ENCODE data around the gene WFS1.

The WFS1 gene

DNA sequence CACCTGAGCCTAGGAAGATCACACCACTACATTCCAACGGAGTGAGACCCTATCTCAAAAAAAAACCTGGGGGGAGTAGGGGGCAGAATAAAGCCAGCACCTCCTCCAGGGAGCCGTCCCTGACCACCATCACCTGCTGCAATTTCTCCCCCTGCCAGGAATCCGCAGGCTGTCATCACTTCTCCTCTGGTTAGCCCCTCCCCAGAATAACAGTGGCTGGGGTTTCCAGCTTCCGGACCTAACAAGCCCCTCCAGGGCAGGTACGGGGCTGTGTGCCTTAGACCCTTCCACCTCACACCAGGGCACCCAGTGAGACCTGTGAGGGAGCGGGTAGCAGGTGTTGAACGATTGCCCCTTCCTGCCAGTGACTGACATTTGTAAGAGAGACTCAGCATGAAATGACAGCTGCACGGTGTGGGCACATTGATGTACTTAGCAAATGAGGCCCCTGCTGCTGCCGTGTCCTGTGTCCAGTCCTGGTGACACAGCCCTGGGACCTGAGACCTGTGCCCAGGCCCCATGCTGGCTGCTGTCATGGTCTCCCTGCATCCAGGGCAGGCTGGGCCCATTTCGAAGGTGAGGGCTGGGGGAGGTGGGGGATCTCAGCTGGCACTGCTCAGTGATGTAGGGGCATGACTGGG, 6.7 kb upstream of the WFS1 start:
- DNase-seq = no peak

DNA sequence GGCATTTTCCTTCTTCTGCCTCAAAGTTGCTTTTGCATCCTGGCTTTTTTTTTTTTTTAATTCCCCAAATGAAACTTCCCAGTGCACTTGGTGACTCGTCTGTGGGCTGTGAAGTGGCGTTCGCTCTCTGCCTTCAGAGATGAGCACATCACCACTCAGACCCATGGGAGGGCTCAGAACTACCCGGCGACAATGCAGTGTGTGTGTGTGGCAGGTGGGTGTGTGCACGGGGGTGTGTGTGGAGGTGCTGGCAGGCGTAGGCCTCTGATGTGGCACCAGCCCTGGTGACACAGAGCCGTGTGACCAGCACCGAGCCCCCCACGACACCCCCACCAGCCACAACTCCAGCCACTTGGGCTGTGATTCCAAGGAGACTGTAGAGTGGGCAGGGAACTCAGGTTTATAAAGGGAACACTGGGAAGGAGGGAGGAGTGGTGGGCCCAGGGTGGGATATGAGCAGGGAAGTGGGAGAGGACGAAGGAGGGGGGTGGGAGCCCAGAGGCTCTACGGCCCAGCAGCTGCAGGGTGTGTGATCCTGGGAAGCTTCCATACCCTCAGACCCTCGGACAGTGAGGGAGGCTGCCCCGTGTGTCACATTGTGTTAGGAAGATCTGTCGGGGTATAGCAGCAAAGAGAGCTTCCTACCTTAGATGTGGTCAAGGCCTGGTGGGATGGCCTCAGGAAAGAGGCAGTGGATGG, 6.0 kb upstream of the WFS1 start:
- DNase-seq = no peak

DNA sequence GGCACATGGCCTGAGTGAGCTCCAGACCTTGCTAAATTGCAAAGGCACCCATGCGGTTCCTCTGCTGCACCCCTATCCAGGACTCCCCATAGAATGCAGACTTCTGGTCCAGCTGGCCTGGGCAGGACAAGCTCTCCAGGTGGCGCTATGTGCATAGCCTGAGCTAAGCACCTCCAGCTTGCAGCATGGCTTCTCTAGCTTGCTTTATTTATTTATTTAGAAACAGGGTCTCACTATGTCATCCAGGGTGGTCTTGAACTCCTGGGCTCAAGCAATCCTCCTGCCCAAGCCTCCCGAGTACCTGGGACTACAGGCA, 5.5 kb upstream of the WFS1 start:
- no peak for DNase-seq

DNA sequence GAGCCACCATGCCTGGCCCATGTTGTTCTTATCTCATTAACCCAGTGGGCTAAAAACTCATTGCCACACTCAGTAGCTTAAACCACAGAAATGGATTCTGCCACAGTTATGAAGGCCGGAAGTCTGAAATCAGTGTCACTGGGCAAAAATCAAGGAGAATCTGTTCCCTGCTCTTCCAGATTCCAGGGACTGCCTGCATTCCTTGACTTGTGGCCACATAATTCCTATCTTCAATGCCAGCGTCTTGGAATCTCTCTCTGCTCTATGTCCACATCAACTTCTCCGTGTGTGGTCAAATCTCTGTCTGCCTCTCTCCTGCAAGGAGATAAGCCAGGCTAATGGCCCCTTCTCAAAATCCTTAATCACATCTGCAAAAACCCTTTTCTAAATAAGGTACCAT, 4.1 kb upstream of the WFS1 start:
- no peak for DNase-seq

DNA sequence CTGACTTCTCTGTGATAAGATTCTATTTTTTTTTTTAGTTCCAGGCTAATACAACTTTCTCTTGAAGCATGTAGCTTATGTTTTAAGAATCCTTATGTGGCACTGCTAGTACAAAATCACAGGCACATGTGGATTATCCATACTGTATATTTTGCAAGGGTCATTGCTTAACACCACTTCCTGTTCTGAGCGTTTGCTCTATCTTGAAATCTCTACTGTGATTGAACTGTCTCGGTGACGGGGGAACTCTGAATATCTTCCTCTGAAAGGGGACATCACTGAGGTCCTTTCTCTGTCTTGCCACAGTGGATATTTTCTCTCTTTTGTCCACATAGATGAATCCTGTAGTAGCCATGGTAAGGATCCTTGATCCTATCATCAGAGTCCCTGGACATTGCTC, 2.1 kb upstream of the WFS1 start:
- no peak for DNase-seq

DNA sequence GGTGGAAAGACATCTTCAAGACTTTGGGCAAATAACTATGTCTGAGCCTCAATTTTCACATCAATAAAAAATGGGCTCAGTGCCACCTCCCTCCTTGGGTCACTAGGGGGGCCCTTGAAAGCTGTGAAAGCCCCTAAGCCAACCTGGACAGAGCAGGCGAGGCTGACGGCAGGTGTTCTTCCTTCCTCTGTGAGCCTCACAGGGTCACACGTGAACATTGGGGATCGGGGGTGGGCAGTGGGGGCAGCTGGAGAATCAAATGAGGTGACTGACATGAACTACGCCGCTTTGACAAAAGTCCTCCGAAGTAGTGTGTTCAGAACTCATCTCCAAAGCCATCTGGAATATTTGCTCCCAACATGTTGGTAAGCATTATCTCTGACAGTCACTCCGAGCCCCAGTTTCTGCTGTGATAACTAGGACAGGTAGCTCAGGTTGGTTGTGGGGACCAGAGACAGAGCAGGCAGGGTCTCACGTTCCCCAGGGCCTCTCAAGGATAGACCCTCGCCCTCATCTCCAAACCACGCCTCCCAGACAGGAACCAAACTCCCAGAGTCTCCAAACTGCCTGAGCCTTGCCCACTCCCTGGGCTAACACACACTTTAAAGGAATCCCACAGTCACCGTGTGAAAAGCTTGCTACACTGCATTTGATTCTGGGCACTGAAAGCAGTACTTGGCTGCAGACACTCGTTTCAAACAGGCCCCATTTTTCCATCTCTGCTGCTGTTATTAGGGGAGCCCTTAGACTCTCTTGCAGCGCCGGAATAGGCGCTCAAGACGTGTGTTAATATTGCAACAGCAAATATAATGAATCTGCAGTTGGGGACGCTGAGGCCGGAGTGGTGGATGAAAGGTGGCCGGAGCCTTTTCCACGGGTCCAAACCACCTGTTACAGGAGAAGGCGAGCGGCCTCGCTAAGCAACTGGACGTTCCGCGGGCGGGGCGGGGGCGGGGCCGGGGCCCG, 717 bp upstream of the WFS1 start:
- DNase-seq = no peak

DNA sequence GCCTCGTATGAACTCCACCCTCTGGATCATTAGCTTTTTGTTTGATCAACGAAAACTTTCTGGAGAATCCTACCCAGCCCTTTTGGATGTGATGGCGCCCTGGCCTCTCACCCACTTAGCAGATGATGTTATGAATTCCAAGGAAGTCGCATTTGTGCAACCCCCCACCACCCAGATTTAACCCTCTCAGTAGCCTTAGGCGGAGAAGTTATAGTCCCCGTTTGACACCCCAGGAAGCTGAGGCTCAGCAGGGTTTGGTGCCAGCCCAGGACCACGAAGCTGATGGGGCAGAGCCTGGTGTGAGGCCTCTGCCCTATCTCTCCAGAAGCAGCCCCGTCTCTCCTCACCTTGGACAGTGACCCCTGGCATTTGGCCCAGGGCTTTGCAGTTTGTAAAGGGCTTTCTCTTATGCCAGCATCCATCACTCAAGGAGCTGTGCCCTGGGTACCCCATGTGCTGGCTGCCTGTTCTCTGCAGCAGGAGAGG, 1.0 kb downstream of the WFS1 start:
- no peak for DNase-seq

DNA sequence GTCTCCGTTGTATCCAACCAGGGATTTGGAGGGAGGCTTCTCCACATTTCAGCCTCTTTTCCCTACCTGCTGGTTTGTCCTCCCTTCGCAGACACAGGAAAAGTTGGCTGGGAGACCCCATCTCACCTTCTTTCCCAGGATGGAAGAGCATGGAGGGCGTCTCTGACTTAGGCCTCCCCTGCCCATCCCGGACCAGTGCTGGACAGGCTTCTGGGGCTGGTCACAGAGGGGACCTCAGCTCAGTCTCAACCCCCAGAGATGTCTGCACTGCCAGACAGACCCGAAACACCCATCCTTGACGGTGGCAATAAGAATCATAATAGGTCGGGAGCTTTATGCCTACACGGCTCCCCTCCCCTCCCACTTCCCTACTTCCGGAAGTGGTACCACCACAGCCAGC, 1.6 kb downstream of the WFS1 start:
- DNase-seq = no peak

DNA sequence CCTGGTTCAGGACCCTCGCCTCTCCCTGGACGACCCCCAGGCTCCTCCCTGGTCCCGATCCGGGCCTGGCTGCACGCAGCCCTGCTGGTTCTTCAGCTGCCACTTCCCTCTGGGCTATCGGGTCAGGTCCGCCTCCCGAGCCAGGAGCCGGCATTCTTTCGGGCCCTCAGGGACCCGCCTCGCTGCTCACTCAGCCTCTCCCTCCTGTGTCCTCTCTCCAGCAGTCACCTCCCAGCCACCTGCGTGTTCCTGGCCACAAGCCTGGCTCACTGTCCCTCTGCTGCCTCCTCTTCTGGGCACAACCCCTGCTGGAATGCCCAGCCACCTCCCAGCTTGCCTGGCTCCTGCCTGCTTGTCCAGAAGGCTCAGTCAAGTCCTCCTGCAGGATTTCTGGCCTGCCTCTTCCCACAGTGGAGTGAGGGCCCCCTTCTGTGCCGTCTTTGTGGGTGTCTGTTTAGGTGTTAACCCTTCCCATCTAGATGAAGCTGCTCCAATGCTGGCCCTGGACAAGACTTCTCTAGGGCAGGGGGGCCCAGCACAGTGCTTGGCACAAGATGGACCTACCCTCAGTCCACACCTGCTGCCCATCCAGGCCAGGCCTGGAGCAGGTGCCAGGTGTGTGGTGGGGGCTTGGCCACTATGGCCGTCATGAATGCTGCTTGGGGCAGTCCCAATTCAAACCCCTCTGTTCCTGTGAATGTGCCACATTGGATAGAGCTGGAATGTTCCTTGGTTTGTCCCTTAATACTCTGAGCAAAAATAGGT, 2.2 kb downstream of the WFS1 start:
- no peak for DNase-seq

DNA sequence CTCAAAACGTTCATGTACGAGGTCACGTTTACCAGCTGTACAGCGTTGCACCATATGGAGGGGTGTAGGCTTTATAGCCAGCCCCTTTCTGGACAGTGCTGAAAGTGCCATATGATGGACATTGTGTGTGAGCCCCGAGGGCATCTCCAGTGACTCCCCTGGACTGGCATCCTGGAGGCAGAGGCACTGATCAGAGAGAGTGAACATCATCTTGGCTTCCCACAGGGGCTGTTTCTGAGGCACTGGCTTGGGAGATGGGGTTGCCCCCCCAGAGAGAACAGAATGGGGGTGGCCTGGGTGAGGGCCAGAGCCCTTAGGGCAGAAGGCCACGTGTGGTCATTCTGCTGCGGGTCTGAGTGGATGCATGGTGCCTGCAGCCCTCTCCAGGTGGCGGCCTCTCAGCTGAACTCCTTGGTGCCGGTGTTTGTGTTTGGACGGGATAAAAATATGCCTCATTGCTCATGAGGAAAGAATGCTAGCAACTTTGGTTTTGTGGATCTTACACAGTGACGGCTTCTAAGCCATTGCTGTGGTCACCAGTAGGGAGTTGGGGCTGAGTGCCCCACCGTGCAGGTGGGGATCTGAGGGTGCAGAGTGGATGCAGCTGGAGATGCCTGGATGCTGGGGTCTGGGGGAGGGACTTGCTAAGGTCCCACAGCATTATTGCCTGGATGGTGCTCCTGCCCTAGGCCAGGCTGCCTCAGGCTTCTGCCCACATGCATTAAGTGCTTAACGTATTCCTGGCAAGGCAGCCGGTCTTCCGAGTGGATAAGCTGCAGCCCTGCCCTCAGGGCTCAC, 3.4 kb downstream of the WFS1 start:
- DNase-seq = no peak

DNA sequence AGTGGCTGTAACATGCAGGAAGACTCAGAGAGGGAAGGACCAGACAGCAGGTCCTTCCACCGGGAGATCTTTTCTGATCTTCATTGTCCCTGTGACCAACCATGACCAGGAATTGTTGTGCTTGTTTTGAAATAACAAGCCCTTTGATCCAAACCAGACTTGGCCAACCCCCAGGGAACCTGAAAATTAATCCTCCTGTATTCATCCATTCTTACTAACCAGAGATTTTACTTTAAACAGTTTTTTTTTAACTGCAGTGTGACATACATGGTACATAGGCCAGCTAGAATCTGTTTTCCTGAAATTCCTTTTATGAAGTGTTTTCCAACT, 4.0 kb downstream of the WFS1 start:
- DNase-seq = no peak

DNA sequence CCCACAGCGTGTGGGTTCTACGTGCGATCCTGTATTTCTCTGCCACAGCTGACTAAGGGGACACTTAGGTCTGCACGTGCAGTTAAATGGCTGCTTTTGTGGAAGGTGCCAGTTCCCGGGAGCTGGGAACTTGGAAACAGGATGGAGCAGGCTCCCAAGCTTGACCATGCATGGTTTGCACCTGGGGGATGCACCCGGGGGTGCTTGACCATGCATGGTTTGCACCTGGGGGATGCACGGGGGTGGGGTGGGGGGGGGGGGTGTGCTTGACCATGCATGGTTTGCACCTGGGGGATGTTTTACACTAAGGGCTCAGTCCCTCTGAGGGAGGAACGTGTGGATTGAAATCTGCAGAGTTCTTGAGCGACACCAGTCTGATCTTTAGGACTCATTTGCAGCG, 5.7 kb downstream of the WFS1 start:
- no peak for DNase-seq

DNA sequence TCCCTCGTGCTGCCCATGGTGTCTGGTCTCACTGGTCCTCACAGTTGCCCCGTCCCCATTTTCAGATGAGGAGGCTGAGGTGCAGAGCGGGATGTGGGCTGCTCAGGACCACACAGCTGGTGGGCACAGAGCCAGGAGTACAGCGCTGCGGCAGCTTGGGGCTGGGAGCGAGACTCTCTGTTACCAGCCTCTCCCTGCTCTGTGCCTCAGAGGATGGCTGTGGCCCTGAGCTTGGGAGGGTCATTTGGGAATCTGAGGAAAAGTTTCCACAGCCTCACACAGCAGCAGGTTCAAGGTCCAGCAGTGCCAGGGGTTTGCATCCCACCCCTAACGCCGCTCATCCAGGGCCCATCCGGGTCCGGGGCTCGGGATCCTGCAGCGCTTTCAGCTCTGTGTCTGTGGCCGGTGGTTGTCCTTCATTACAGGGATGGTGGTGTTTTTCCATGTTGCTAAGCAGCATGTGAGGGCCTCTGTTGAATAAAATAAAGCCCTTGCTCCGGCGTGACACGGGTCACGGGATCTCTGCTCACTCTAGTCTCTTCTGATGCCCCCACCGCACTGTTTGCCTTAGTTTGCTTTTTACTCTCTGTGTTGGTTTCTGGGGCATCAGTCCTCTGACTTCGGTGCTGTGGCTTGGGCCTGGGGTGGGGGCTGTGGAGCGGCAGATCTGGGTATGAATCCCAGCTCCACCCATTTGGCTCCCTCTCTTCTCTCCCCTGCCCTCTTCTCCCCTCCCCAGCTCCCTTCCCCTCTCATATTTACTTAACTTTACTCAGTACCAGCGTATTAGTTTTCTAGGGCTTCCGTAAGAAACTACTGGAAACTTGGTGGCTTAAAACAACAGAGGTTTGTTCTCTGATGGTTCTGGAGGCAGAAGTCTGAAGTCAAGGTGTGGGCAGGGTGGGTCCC, 6.5 kb downstream of the WFS1 start:
- no peak for DNase-seq

DNA sequence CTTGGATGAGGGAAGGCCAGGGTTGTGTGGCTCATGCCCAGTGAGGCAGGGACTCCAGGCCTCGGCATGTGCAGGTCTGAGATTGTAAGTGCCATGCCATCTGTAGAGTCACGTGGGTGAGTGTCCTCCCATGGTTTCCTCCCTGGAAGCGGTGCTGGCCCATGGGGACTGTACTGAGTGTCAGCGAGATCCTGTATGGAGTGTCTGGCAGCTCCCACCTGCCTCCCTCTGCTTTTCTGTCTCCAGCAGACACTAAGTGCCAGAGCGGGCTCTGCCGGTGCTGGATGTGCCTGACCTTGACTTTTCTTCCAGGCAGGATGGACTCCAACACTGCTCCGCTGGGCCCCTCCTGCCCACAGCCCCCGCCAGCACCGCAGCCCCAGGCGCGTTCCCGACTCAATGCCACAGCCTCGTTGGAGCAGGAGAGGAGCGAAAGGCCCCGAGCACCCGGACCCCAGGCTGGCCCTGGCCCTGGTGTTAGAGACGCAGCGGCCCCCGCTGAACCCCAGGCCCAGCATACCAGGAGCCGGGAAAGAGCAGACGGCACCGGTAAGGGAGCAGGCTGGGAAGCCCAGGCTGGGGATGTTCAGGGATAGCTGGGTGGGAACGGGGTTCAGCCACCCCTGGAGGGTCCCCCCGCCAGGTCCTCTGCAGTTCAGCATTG, 7.6 kb downstream of the WFS1 start:
- DNase-seq = no peak

DNA sequence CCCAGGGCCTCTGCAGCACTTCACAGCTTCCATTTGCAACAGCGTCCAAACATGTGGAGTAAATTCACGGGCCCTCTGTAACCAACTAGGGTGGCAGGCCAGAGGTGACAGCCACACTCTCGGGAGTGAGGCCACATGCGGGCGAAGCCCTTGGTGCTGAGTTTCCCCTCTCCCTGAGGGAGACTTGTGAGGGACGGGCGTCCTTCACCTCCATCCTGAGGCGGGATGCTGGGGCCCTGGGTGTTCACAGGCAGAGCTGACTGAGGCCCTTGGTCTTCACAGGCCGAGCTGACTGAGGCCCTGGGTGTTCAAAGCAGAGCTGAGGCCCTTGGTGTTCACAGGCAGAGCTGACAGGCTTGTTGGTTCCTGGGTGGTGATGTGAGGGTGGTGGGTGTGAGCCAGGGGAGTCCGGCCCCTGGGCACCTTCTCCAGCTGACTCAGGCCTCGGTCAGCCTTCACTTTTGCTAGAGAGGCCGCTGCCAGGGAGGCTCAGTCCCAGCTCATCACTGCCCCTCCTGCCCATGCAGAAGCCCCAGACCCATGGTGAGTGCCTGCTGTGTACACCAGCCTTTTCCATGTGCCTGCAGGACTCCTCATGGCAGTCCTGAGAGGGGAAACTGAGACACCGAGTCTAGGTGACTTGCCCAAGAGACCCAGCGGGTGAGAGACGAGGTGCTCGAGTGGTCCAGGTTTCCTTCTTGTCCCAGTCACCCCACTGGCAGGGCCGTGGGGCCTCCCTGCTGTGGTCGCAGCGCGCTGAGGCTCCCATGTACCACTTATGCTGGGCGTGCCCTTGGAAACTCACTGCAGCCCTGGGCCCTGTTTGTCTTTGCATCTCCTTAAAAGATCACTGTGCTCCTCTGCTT, 8.5 kb downstream of the WFS1 start:
- no peak for DNase-seq

DNA sequence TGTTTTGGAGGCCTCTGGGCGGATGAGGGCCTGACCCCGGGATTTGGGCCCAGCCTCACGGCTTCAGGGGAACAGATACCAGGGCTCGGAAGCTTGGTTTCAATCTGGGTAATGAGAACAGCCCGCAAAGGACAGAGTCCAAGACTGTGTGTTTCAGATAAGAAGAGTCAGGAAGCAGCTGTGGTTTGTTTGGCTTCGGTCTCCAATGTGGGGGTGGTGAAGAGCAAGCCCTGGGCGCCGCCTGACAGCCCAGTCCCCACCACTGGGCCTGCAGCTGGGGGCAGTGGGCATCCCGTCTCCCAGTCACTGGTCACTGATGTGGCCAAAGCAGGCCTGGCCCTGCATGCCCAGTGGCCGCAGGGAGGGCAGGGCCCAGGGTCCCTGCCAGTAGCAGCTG, 9.1 kb downstream of the WFS1 start:
- no peak for DNase-seq

DNA sequence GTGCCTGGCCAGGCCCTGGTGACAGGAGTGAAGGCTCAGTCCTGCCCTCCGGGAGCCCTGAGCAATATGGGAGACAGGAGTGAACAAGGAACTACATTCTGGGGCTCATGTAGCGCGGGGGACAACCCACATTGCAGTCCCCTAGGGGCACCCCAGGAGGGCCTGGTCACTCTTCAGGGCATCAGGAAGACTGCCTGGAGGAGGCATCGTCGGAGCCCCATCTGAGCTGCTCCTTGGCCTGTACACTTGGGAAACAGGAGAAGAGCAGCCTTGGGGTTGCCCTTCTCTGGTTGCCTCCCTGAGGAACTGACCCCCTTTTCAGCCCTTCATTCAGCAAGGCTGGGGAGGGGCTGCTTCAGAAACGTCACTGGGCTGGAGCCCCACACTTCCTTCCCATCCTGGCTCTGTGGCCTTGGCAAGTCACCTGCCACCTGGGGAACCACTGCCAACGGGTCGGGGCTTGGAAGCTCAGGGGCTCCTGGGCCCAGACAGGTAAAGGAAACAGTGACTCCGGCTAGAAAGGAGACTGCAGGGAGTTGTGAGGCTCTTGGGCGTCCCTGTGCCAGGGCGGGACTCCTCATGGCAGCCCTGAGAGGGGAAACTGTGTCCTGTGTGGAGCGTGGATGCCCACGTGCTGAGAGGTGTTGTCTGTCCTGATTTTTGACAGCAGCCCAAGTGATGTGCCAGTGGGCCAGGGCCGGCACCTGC, 10.1 kb downstream of the WFS1 start:
- no peak for DNase-seq

DNA sequence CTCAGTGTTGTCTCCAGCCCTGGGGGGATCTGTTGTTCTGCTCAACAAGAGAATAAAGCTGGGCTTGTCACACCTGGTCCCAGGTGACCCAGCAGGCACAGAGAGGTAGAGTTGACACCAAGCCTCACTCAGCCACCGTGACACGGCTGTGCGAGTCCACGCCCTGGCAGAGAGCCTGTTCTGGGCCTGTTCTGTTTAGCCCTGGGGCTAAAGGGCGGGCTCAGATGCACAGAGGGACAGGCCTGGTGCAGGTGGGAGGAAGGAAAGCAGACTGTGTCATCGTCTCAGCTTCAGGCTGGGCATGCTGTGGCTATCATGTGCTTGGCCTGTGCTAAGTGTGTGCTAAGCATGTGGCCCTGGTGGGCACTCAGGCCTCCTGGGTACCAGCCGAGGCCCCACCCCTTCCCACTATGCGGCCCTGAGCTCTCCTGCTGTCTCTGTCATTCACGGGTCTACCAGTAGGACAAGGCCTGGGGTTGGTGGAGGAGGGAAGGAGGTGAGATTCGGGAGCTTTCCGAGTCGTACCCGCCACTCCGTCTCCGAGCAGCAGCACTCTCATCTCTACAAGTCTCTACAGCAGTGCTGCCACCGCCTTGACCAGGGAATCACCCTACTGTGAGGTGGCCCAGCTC, 10.8 kb downstream of the WFS1 start:
- DNase-seq = no peak
